ENCODE results near the gene TAP2. TPM values are rescaled to one million over a fixed set of nuclear protein-coding genes. Genes with fewer than 3 reads are reported as not detected.
A peak's percentile ranks its signal among the peaks of the same experiment; 100 is the strongest.

Gene TAP2
- polyA plus RNA-seq, 1 of the 3 experiments (the other 2 are of a cell fraction), result 19.9 TPM

GRCh38 chr6:32839356-32839755 is 817 bp upstream of the TAP2 start:
- Histone ChIP-seq H4K20me1 (ENCODE audit: insufficient read depth) (no peaks in the 10 kb centered on the region), H3K9me3 (no peaks in the 10 kb centered on the region), H3K9ac (no peak overlapping the region), H3K9me2 (no peaks in the 10 kb centered on the region), H3K79me2 (ENCODE audit: insufficient read depth) (no peaks in the 10 kb centered on the region), H3K36me3 (replicated peaks in 1 of 2; ENCODE audit: control insufficient read depth in 1 of 2, insufficient read depth in 2 of 2, low read length in 1 of 2) (peaks cover 6 to 16% of the 10 kb centered on the region in 2 experiments), H3K4me1 (ENCODE audit: control insufficient read depth in 1 of 2, insufficient read depth in 2 of 2, low read depth in 1 of 2, low read length in 1 of 2) (peaks cover 0 to 16% of the 10 kb centered on the region in 2 experiments; a peak in 1 of 4 replicates), H2AFZ (ENCODE audit: low read depth) (no peak overlapping the region), H3K4me2 (no peak overlapping the region), H3K27ac (ENCODE audit: low read depth in 2 of 2, low read length in 1 of 2) (peak overlapping the region in 1 of 2 experiments; percentile 87; a peak in 2 of 4 replicates), H3K27me3 (ENCODE audit: insufficient read depth) (no peaks in the 10 kb centered on the region), H3K4me3 (ENCODE audit: low read depth in 2 of 2, low read length in 1 of 2) (no peak overlapping the region), H3F3A (replicated peaks; ENCODE audit: insufficient read depth) (peaks cover 8% of the 10 kb centered on the region)
- POLR2A ChIA-PET, result interaction anchor here (1.3 kb wide), 1 partner anchor 18 kb away, joined by 4 read pairs; no protein-coding TSS in a partner anchor
- no peak for DNase-seq
- no peak for TF ChIP-seq REST (IDR thresholded peaks at IDR 0.05; ENCODE audit: low read depth, low read length)
- TF ChIP-seq MEF2A (IDR thresholded peaks at IDR 0.05; ENCODE audit: borderline replicate concordance, low read depth), result no peak
- no peak for TF ChIP-seq NFIC (IDR thresholded peaks at IDR 0.05; ENCODE audit: borderline replicate concordance)
- no peak for TF ChIP-seq FOSL2 (IDR thresholded peaks at IDR 0.05; ENCODE audit: borderline replicate concordance, low read depth)
- WGBS (ENCODE audit: low lambda C conversion rate), result 85% methylated on average over 15 of the region's 15 CpGs
- CTCF ChIA-PET, result interaction anchor here (0.7 to 6.3 kb wide), 31 partner anchors 8 to 644 kb away, joined by 3 to 223 read pairs (median 5); partner anchors contain the start of genes HLA-DPA1, PSMB9 and TAP1

- H3K9me3 ChIP-seq, result no peaks in the 10 kb centered on the region
- no peak for DNase-seq
- POLR2A ChIA-PET, result interaction anchor here (1.7 kb wide), 1 partner anchor 135 kb away, joined by 15 read pairs; no protein-coding TSS in a partner anchor
Observed at GRCh38 chr6:32837651-32838113, 857 bp downstream of the TAP2 start.

More at GRCh38 chr6:32837651-32838113, 857 bp downstream of the TAP2 start:
- Histone ChIP-seq H3K27me3 (ENCODE audit: insufficient read depth) (no peaks in the 10 kb centered on the region), H3K36me3 (replicated peaks in 1 of 2; ENCODE audit: control insufficient read depth in 1 of 2, insufficient read depth in 2 of 2, low read length in 1 of 2) (peaks cover 9 to 19% of the 10 kb centered on the region in 2 experiments), H4K20me1 (ENCODE audit: insufficient read depth) (no peaks in the 10 kb centered on the region), H3K79me2 (ENCODE audit: insufficient read depth) (no peaks in the 10 kb centered on the region), H3K4me3 (ENCODE audit: low read depth in 2 of 2, low read length in 1 of 2) (peak overlapping the region; percentile 87 to 90), H3K9me2 (no peaks in the 10 kb centered on the region), H3K4me1 (ENCODE audit: control insufficient read depth in 1 of 2, insufficient read depth in 2 of 2, low read depth in 1 of 2, low read length in 1 of 2) (peaks cover 0 to 7% of the 10 kb centered on the region in 2 experiments; a peak in 1 of 4 replicates), H3K4me2 (peak overlapping the region; percentile 93), H2AFZ (ENCODE audit: low read depth) (peak overlapping the region; percentile 76), H3K9ac (peak overlapping the region; percentile 79; the same call in 1 of the 2 replicates), H3K27ac (ENCODE audit: low read depth in 2 of 2, low read length in 1 of 2) (peak overlapping the region in 1 of 2 experiments; percentile 87; a peak in 1 of 4 replicates), H3F3A (replicated peaks; ENCODE audit: insufficient read depth) (peaks cover 8% of the 10 kb centered on the region)
- WGBS (ENCODE audit: low lambda C conversion rate), result 52% methylated on average over 3 of the region's 12 CpGs
- no peak for TF ChIP-seq SIN3A (IDR thresholded peaks at IDR 0.05; ENCODE audit: borderline replicate concordance, low read depth, low read length)
- TF ChIP-seq RFX5 (IDR thresholded peaks at IDR 0.05; ENCODE audit: low read length), result no peak
- no peak for TF ChIP-seq JUND (IDR thresholded peaks at IDR 0.05)
- no peak for TF ChIP-seq TAF1 (IDR thresholded peaks at IDR 0.05; ENCODE audit: borderline replicate concordance, low read depth, low read length)
- TF ChIP-seq NFIC (IDR thresholded peaks at IDR 0.05; ENCODE audit: borderline replicate concordance), result no peak
- no peak for TF ChIP-seq GABPA (IDR thresholded peaks at IDR 0.05; ENCODE audit: low read depth)
- no peak for TF ChIP-seq POLR2AphosphoS5 (IDR thresholded peaks at IDR 0.05; ENCODE audit: low read depth, low read length)
- TF ChIP-seq RAD21 (IDR thresholded peaks at IDR 0.05; ENCODE audit: low read length), result no peak
- CTCF ChIA-PET, result interaction anchor here (0.6 to 6.3 kb wide), 22 partner anchors 10 to 642 kb away, joined by 3 to 223 read pairs (median 8); partner anchors contain the start of genes BRD2, PSMB9 and TAP1
